Mesothelial cell of epicardium (in vitro differentiated cells): ENCODE data around the gene IRF9. TPM values are rescaled to one million over a fixed set of nuclear protein-coding genes. Genes with fewer than 3 reads are reported as not detected.
A peak's percentile ranks its signal among the peaks of the same experiment; 100 is the strongest.

Experiments used
- DNase-seq, 2 experiments: peaks; one replicate each; pipeline ENCODE4 v3.0.0; 2021; ENCODE audit warnings: low spot score in 2 of 2; ENCODE audit not compliant: unreplicated experiment in 2 of 2
- H3K27ac Mint-ChIP-seq: 2 replicates; pipeline ENCODE4 v1.8.0; 2021; ENCODE audit warnings: mixed read lengths
- H3K27me3 Mint-ChIP-seq: 2 replicates; pipeline ENCODE4 v1.8.0; 2021; ENCODE audit warnings: low read depth, mixed read lengths
- H3K36me3 Mint-ChIP-seq: 2 replicates; pipeline ENCODE4 v1.8.0; 2021; ENCODE audit warnings: mixed read lengths
- H3K4me1 Mint-ChIP-seq: 2 replicates; pipeline ENCODE4 v1.8.0; 2021; ENCODE audit warnings: mixed read lengths
- H3K4me3 Mint-ChIP-seq: 2 replicates; pipeline ENCODE4 v1.8.0; 2021; ENCODE audit warnings: mild to moderate bottlenecking, moderate library complexity, mixed read lengths
- H3K9me3 Mint-ChIP-seq: 2 replicates; pipeline ENCODE4 v1.8.0; 2021; ENCODE audit warnings: mixed read lengths
- total RNA-seq: library from RNA; stranded (reverse); gene quantifications from 3 replicates; pipeline ENCODE4 v1.2.1, GENCODE V29; 2021
- TF ChIP-seq, protein P1 (sequence below): fragments of 200-600 bp; sonication (generic); IDR thresholded peaks from one replicate; pipeline ENCODE4 v1.5.0; 2021; ENCODE audit warnings: antibody characterized with exemption; ENCODE audit not compliant: unreplicated experiment

The IRF9 gene
- total RNA-seq, 1 donor from 2014 or later: 274 TPM

DNA sequence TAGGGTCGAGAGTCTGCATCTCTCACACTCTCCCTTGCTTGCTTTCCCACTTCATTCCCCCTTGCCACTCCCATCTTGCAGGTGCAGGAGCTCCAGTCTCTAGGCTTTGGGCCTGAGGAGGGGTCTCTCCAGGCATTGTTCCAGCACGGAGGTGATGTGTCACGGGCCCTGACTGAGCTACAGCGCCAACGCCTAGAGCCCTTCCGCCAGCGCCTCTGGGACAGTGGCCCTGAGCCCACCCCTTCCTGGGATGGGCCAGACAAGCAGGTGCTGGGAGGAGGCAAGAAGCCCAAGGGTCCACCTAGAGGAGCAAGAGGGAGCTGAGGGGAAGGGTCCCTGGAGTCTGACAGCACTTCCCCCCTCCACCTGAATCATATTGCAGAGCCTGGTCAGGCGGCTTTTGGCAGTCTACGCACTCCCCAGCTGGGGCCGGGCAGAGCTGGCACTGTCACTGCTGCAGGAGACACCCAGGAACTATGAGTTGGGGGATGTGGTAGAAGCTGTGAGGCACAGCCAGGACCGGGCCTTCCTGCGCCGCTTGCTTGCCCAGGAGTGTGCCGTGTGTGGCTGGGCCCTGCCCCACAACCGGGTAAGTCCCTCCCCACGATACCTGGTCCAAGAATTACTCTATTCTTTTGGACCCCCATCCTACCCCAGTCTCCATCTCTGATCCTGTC lies 9.5 kb upstream of the IRF9 start:
- no peak for DNase-seq
- TF ChIP-seq, protein P1, sequence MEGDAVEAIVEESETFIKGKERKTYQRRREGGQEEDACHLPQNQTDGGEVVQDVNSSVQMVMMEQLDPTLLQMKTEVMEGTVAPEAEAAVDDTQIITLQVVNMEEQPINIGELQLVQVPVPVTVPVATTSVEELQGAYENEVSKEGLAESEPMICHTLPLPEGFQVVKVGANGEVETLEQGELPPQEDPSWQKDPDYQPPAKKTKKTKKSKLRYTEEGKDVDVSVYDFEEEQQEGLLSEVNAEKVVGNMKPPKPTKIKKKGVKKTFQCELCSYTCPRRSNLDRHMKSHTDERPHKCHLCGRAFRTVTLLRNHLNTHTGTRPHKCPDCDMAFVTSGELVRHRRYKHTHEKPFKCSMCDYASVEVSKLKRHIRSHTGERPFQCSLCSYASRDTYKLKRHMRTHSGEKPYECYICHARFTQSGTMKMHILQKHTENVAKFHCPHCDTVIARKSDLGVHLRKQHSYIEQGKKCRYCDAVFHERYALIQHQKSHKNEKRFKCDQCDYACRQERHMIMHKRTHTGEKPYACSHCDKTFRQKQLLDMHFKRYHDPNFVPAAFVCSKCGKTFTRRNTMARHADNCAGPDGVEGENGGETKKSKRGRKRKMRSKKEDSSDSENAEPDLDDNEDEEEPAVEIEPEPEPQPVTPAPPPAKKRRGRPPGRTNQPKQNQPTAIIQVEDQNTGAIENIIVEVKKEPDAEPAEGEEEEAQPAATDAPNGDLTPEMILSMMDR: no peak
- no peak overlapping the region for H3K27ac Mint-ChIP-seq
- H3K9me3 Mint-ChIP-seq: no peaks in the 10 kb centered on the region
- no peak overlapping the region for H3K4me3 Mint-ChIP-seq
- H3K4me1 Mint-ChIP-seq: peaks cover 14% of the 10 kb centered on the region
- peaks cover 33% of the 10 kb centered on the region for H3K36me3 Mint-ChIP-seq
- H3K27me3 Mint-ChIP-seq: no peaks in the 10 kb centered on the region

GRCh38 chr14:24155100-24155499 lies 6.0 kb upstream of the IRF9 start:
- H3K4me1 Mint-ChIP-seq: peaks cover 1% of the 10 kb centered on the region
- TF ChIP-seq, protein P1: no peak
- peaks cover 43% of the 10 kb centered on the region for H3K36me3 Mint-ChIP-seq
- no peak overlapping the region for H3K27ac Mint-ChIP-seq
- no peak for DNase-seq
- H3K4me3 Mint-ChIP-seq: no peak overlapping the region
- H3K27me3 Mint-ChIP-seq: no peaks in the 10 kb centered on the region
- no peaks in the 10 kb centered on the region for H3K9me3 Mint-ChIP-seq

- no peak for DNase-seq
- no peak overlapping the region for H3K4me3 Mint-ChIP-seq
- no peak overlapping the region for H3K27ac Mint-ChIP-seq
- TF ChIP-seq, protein P1: no peak
- peaks cover 34% of the 10 kb centered on the region for H3K36me3 Mint-ChIP-seq
- no peaks in the 10 kb centered on the region for H3K27me3 Mint-ChIP-seq
- H3K4me1 Mint-ChIP-seq: peaks cover 13% of the 10 kb centered on the region
- no peaks in the 10 kb centered on the region for H3K9me3 Mint-ChIP-seq
These were observed 4.2 kb upstream of the IRF9 start for GRCh38 chr14:24156840-24157239.

DNA sequence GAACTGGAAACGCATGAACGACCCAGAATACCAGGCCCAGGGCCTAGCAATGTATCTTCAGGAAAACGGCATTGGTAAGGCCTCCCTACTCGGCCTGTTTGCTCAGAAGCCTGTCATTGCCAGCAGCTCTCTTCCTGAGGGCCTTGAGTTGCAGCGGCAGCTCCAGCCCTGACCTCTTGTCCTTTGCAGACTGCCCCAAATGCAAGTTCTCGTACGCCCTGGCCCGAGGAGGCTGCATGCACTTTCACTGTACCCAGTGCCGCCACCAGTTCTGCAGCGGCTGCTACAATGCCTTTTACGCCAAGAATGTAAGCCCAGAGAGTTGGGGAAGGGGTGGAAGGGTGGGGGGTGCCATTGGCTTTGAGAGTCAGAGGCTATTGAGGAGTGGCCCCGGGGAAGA lies 3.7 kb upstream of the IRF9 start:
- H3K27me3 Mint-ChIP-seq: no peaks in the 10 kb centered on the region
- peaks cover 33% of the 10 kb centered on the region for H3K36me3 Mint-ChIP-seq
- H3K27ac Mint-ChIP-seq: no peak overlapping the region

GRCh38 chr14:24159777-24160498 lies 1.1 kb upstream of the IRF9 start:
- no peaks in the 10 kb centered on the region for H3K9me3 Mint-ChIP-seq
- DNase-seq: no peak
- H3K4me3 Mint-ChIP-seq: no peak overlapping the region
- H3K36me3 Mint-ChIP-seq: peaks cover 34% of the 10 kb centered on the region
- no peaks in the 10 kb centered on the region for H3K27me3 Mint-ChIP-seq
- TF ChIP-seq, protein P1: no peak
- peak overlapping the region; percentile 99 for H3K27ac Mint-ChIP-seq
- H3K4me1 Mint-ChIP-seq: peaks cover 39% of the 10 kb centered on the region

More for the DNA sequence above, 3.7 kb upstream of the IRF9 start:
- DNase-seq: no peak
- peaks cover 18% of the 10 kb centered on the region for H3K4me1 Mint-ChIP-seq
- TF ChIP-seq, protein P1: no peak
- H3K4me3 Mint-ChIP-seq: no peak overlapping the region
- no peaks in the 10 kb centered on the region for H3K9me3 Mint-ChIP-seq
